Heart right ventricle (tissue), 16 donors: ENCODE data around the gene FAM20A. TPM values are rescaled to one million over a fixed set of nuclear protein-coding genes. Genes with fewer than 3 reads are reported as not detected.

ENCODE experiments used
- ATAC-seq, 8 donors: fragments of 200-7000 bp; cut with Tn5 transposase; one replicate each; pipeline ENCODE4 v1.9.1; 2020; ENCODE audit warnings: mild to moderate bottlenecking in 8 of 8, moderate library complexity in 8 of 8, moderate number of reproducible peaks in 1 of 8
- DNase-seq, 2 donors: peaks; one replicate each; pipeline ENCODE4 v3.0.0-alpha.2; 2020
- H3K27ac ChIP-seq, 10 donors: fragments of 200-600 bp; sonication (generic) in 2 of 10; one replicate each; pipeline versions ENCODE4 v1.5.0 to v1.8.0; 2020 to 2022; ENCODE audit warnings: mild to moderate bottlenecking in 3 of 10
- H3K27me3 ChIP-seq, 7 donors: fragments of 200-600 bp; one replicate each; pipeline ENCODE4 v1.8.0; 2021 to 2022; ENCODE audit warnings: mild to moderate bottlenecking in 2 of 7
- H3K36me3 ChIP-seq, 9 donors: fragments of 200-600 bp; sonication (generic) in 1 of 9; one replicate each; pipeline versions ENCODE4 v1.5.0 to v1.8.0; 2020 to 2022; ENCODE audit warnings: mild to moderate bottlenecking in 2 of 9
- H3K4me1 ChIP-seq, 9 donors: fragments of 200-600 bp; sonication (generic) in 1 of 9; one replicate each; pipeline versions ENCODE4 v1.5.0 to v1.8.0; 2020 to 2022; ENCODE audit warnings: mild to moderate bottlenecking in 4 of 9
- H3K4me3 ChIP-seq, 10 donors: fragments of 200-600 bp; sonication (generic) in 2 of 10; one replicate each; pipeline versions ENCODE4 v1.5.0 to v1.8.0; 2020 to 2022; ENCODE audit warnings: mild to moderate bottlenecking in 7 of 10, moderate library complexity in 2 of 10
- H3K9me3 ChIP-seq, 11 donors: fragments of 200-600 bp in 10 of 11; sonication (generic) in 2 of 11; one replicate each; pipeline versions ENCODE4 v1.5.0 to v1.8.0; 2013 to 2022; ENCODE audit warnings: mild to moderate bottlenecking in 2 of 11, control low read depth in 1 of 11, moderate library complexity in 1 of 11
- CTCF ChIP-seq, 9 donors: fragments of 200-600 bp; sonication (generic) in 2 of 9; IDR thresholded peaks; one replicate each; pipeline versions ENCODE4 v1.5.0 to v1.8.0; 2021 to 2022; ENCODE audit warnings: antibody characterized with exemption in 9 of 9, mild to moderate bottlenecking in 5 of 9, moderate library complexity in 1 of 9
- WGBS, 2 donors: extraction: QIAGEN DNeasy Blood & Tissue Kit; methylation state at CpG; one replicate each; pipeline ENCODE4 v1.1.7; 2013; ENCODE audit warnings: inconsistent platforms in 1 of 2; 5-methylcytosine and 5-hydroxymethylcytosine counted together
- intact Hi-C, 10 donors: fragments of 100-400 bp; cut with DNase I; formaldehyde crosslinking; loops; one replicate each; pipeline versions ENCODE4 v1.11.1 to v1.14.2; 2022
- polyA plus RNA-seq, 2 donors: library from polyadenylated mRNA; stranded (reverse); fragments of 200-250 nt; gene quantifications; one replicate each; pipeline ENCODE4 v1.2.3, GENCODE V29; 2013
- total RNA-seq, 10 donors: library from RNA; stranded (reverse); fragmentation: NEBNext Ultra II Directional in 3 of 10; extraction: Animal tissue kit (Norgen Biotek cat#: 25700) in 3 of 10; gene quantifications; one replicate each; pipeline versions ENCODE4 v1.2.1 to v1.2.4, GENCODE V29; 2021 to 2023
- donor health status: Arrhythmogenic right ventricular cardiomyopathy.
- donor health status: ischemic (EF 13 %, LVEDD 7.1; RV severe dilation, severe dysfunction).
- donor health status: healthy with polysubstance abuse.
- donor health status: DM: no; HTN: yes; CAD: no.
- donor health status: DM: no; HTN: no; CAD: no.
- donor health status: ischemic (EF 25% LVEDD 6.9; RV normal size, moderate dysfunction).
- donor health status: ischemic (EF 25% LVEDD 5.7; RV mildly dilated, moderate dysfunction).
- donor health status: healthy.
- donor health status: DM: yes; HTN: yes; CAD: no.
- donor health status: Ischemic cardiomyopathy.
- donor health status: ischemic (EF 35%, LVEDD 5.7; RV mildly dilated, moderate dysfunction).
- donor health status: nonischemic (EF 11% LVEDD 7.7; RV severe dilation, severe dysfunction).
- donor health status: DM: yes; HTN: yes; CAD: no.
- donor health status: PGD.
- donor health status: ischemic (EF 29% LVEDD 5.4; RV normal size, mild dysfunction).
- donor health status: nonischemic (EF 23%, LVEDD 6.1; RV moderate dilation, normal function).

Gene FAM20A
- total and polyA plus RNA-seq, 12 donors, result 3.1 to 18.1 (median 7.7) TPM

GRCh38 chr17:68576811-68577496, 24.2 kb downstream of the FAM20A start:
- Histone ChIP-seq H3K4me3 (no peak overlapping the region), H3K9me3 (peaks cover 0 to 8% (median 0%) of the 10 kb centered on the region in 11 donors), H3K27ac (peak overlapping the region in 8 of 10 donors; percentile 7 to 89 (median 50)), H3K4me1 (peaks cover 0 to 72% (median 4%) of the 10 kb centered on the region in 9 donors), H3K36me3 (peaks cover 0 to 3% (median 0%) of the 10 kb centered on the region in 9 donors), H3K27me3 (no peaks in the 10 kb centered on the region)
- 63 to 67% methylated on average over 8 of the region's 8 CpGs for WGBS, 2 donors
- TF ChIP-seq CTCF (IDR thresholded peaks at IDR 0.05), result peak in 2 of 9 donors; percentile 10 to 12
- intact Hi-C loops, result no loop called here
- DNase-seq (peak; percentile 21 to 45), ATAC-seq (peak; percentile 73 to 85 (median 78))

GRCh38 chr17:68576137-68576536, 25.0 kb downstream of the FAM20A start:
- Histone ChIP-seq H3K4me3 (no peak overlapping the region), H3K27me3 (no peaks in the 10 kb centered on the region), H3K9me3 (peaks cover 0 to 8% (median 0%) of the 10 kb centered on the region in 11 donors), H3K4me1 (peaks cover 0 to 64% (median 4%) of the 10 kb centered on the region in 9 donors), H3K27ac (peak overlapping the region in 9 of 10 donors; percentile 7 to 89 (median 48)), H3K36me3 (peaks cover 0 to 3% (median 0%) of the 10 kb centered on the region in 9 donors)
- intact Hi-C loops, result no loop called here
- no peak for ATAC-seq
- TF ChIP-seq CTCF (IDR thresholded peaks at IDR 0.05), result no peak
- no peak for DNase-seq
- WGBS, 2 donors, result 92 to 97% methylated on average over 2 of the region's 2 CpGs

DNA sequence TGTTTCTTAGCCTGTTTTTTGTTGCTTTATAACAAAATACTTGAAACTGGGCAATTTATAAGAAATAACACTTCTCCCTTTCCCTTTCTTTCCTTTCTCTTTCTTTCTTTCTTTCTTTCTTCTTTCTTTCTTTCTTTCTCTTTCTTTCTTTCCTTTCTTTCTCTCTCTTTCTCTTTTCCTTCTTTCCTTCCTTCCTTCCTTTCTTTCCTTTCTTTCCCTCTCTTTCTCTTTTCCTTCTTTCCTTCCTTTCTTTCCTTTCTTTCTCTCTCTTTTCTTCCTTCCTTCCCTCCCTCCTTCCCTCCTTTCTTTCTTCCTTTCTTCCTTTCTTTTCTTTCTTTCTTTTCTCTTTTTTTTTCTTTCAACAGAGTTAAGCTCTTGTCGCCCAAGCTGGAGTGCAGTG, 27.8 kb downstream of the FAM20A start:
- no peaks in the 10 kb centered on the region for H3K9me3 ChIP-seq
- DNase-seq, result no peak
- intact Hi-C loops, result no loop called here
- peaks cover 0 to 3% (median 0%) of the 10 kb centered on the region in 9 donors for H3K36me3 ChIP-seq
- WGBS, 2 donors, result 90 to 100% methylated on average over 1 of the region's 1 CpG
- no peak for TF ChIP-seq CTCF (IDR thresholded peaks at IDR 0.05)
- H3K27ac ChIP-seq, result peak overlapping the region in 1 of 10 donors; percentile 61
- no peak overlapping the region for H3K4me3 ChIP-seq
- H3K27me3 ChIP-seq, result no peaks in the 10 kb centered on the region
- ATAC-seq, result no peak
- peaks cover 0 to 45% (median 3%) of the 10 kb centered on the region in 9 donors for H3K4me1 ChIP-seq

- intact Hi-C loops, result no loop called here
- no peak for DNase-seq
- peak overlapping the region in 1 of 10 donors; percentile 61 for H3K27ac ChIP-seq
Observed at GRCh38 chr17:68572138-68572842, 28.9 kb downstream of the FAM20A start.

More at GRCh38 chr17:68572138-68572842, 28.9 kb downstream of the FAM20A start:
- Histone ChIP-seq H3K4me1 (peaks cover 0 to 46% (median 2%) of the 10 kb centered on the region in 9 donors), H3K9me3 (no peaks in the 10 kb centered on the region), H3K36me3 (peaks cover 0 to 3% (median 0%) of the 10 kb centered on the region in 9 donors), H3K27me3 (no peaks in the 10 kb centered on the region), H3K4me3 (no peak overlapping the region)
- no peak for ATAC-seq
- 90 to 93% methylated on average over 6 of the region's 6 CpGs for WGBS, 2 donors
- no peak for TF ChIP-seq CTCF (IDR thresholded peaks at IDR 0.05)
